Peyer's patch (tissue), 4 donors: Measurements from ENCODE around the gene TOR4A.

Experiments used
- CTCF ChIP-seq, 6 experiments: fragments of 450-650 bp in 4 of 6; fragments of 200-600 bp in 2 of 6; sonication (generic) in 1 of 6; IDR thresholded peaks; one replicate each; pipeline ENCODE4 v1.5.1; 2017 to 2019; ENCODE audit warnings: antibody characterized with exemption in 6 of 6, mild to moderate bottlenecking in 3 of 6, moderate library complexity in 1 of 6
- POLR2A ChIP-seq, 2 donors: fragments of 450-650 bp; IDR thresholded peaks; one replicate each; pipeline ENCODE4 v1.5.1; 2017; ENCODE audit warnings: antibody characterized with exemption in 2 of 2, mild to moderate bottlenecking in 2 of 2, moderate library complexity in 2 of 2

GRCh38 chr9:137317718-137318511, 40.4 kb downstream of the TOR4A start:
- TF ChIP-seq POLR2A (IDR thresholded peaks at IDR 0.05) (no peak), CTCF (IDR thresholded peaks at IDR 0.05) (no peak)
